HG03045 (cell line): ENCODE results near the gene AFTPH.

Experiments used
- ATAC-seq: cut with Tn5 transposase; IDR thresholded peaks from one replicate; pipeline ENCODE4 v1.9.1; 2021; ENCODE audit warnings: mild to moderate bottlenecking, moderate library complexity; ENCODE audit not compliant: unreplicated experiment

AFTPH gene

DNA sequence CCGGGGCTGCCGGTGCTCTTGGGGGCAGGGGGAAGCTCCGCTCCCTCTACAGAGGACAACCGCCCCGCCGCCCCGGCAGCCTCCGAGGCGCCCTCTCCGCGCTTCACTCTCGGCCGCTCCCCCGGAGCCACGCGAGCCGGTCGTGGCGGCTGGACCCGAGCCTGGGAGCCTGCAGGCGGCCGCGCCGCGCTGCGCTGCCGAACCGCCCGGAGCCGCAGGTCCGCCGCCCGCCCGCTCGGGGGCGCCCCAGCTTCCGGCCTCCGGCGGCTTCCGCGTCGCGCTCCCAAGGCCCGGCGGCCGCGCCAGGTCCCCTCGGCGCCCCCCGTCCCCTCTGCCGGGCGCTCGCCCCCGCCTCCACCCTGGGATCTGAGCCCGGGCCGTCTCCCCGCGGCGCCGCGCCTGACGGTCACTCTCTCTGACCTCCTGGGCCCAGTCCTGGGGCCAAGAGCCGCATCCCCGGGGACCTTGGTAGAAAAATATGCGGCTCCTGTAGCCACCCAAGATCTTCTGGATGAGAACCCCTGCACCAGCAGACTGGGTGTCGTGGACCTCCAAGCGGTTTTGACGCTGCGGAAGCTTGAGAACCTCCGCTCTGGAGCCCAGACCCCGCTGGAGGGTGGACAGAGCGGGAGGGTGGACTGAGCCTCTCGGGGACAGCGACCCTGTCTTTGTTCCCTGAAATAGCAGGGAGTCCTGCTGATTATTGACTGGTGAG lies 85.3 kb downstream of the AFTPH start:
- peak; percentile 38 for ATAC-seq

DNA sequence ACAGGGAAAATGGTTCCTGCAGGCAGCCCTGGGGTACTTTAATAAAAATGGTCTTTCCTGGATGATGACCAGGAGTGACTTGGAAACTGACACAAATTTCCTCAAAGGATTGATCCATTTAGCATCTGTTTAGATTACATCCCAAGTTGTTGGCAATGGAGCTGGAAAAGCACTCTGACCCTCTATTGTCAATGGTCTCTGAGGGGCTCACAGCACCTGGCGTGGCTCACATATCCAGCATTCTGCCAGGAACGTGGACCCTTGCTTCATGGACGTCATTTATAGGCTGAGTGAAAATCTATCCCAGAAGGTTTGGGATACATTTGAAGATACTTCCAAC lies 85.8 kb downstream of the AFTPH start:
- no peak for ATAC-seq

DNA sequence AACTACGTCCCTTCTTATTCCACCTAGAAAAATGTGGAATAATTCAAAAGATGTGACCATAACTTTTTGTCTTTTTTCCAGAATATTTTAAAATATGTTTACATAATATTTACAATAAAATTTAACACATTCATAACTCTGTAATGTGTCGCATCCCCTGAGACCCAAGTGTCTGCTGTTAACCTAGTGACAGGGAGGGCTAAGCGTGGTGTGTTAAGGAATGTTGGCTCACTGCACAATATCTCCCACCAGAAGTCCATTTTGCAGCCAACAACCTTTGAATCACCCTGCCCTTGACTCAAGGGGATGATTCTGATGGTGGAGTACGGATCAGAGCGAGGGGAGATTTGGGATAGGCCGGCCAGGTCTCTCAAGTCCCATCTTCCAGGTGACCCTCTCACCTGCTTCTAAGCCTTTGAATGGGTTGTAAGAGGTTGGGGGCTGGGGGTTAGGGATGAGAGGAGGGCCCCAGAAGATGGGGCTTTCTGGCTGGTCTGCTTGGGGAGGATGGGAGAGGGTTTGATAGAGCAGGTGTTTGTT lies 86.3 kb downstream of the AFTPH start:
- no peak for ATAC-seq

DNA sequence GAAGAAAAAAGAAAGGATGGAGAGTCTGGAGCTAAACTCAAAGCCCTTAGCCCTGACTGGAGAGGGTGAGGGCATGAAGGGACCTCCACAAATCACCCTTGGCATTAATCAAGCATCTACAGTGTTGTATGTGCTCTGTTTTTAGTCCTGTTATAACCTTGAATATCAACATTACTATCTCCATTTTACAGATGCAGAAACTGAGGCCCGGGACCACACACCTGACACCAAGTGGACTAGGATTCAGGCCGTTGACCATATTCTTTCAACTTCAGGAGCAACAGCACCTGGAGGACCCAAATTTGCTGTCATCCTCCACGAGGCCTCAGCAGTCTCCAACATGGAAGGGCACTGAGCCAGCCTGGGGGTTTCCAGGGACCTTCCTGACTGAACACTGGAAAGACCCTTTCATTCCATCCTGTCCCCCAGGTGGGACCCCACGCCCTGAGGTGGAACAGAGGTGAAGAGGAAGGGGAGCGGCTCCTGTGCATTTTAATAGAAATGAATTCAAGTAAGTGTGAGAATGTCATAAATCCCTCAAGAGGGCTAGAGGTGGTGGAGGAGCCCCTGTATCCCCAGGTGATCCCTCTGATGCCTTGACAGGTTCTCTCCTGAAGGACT lies 88.6 kb downstream of the AFTPH start:
- ATAC-seq: no peak

DNA sequence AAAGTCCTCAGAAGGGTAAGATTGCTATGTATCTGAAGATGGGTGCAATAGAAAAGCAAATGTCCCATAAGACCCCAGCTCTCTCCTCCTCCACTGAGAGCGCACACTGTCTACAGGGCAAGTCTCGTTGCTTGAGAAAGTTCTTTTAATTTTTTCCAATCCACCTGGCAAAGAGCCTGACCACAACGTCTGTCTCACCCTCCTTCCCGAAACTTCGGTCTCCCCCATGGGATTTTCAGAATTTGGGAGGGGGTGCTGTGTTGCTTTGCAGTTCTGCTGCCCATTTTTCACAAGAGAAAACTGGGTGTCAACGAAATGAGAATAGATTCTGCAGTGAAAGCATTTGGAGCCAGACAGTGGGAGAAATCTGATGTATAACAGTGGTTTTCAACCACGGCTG lies 89.1 kb downstream of the AFTPH start:
- no peak for ATAC-seq

DNA sequence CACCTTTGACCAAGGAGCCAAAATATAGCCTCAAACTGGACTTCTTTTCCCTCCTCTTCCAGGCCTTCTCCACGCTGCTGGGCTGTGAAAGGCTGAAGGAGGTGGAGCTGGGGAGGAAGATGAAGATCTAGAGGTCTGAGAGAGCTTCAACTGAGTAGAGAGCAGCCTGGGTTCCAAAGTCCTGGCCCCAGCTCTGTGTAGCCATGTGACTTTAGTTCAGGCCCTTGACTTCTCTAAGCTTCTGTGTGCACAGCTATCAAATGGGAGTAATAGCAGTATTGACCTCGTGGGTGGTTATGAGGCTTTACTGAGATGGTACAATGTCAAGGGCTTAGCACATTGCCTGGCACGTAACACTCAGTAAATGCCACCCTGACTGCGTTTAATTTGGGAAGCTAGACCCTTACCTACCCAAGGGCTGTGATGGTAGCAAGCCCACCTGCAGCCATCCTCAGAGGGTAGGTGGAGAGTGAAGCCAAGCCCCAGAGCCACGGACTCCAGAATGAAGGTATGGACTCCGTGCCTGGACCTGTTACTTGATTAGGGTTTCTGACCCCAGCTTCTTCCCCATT lies 91.2 kb downstream of the AFTPH start:
- ATAC-seq: no peak

DNA sequence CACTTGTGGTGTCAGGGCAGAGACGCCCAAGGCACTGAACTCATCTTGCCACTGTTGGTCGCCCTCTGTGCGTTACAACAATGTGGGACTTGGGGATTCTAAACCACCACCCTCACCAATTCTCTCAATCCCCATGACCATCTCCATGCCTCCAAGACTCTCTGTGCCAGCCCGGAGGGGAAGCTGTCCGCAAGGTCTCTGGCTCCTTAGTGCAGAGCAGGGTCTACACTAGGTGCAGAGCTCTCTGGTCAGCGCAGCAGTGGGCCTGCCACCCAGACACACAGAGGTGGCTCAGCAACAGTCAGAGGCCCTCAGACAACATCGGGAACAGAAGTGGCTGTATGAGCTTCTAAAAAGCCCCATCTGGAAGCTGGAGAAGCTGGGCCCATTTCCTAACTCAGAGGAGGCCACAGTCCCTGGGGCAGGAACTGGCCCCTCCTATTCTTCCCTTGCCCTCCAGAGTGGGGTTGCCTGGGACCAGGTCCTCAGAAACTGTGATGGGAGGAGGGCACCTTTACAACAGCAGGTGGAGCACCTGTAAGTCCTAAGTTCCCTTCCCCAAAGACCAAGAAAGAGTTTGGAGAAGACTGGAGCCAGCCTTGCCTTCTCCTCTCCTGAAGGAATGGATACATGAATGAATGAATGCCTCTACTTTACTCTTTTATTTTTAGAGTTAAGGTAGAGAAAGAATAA lies 91.9 kb downstream of the AFTPH start:
- ATAC-seq: no peak

DNA sequence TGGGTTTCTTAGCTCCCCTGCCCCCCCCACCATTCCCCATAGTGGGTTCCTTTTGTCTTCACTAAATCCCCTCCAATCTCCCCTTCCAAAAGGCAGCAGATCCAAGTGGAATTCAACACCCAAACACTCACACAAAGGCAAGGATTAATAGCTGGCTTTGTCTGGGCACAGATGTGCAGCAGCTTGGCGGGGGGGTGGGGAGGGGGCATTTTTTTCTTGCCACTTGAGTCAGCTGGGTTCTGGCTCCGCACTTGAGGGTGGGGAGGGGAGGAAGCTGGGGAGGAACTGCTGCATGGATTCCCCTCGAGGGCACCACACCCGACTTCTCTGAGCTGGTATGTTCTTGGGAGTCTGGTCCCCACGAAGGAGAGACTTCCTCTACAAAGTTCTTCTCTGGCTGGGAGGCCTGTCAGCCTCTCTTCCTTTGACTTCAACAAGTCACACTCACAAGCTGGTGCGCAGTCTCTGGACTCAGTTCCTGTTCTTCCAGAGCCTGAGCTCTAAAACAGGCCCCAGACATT lies 93.6 kb downstream of the AFTPH start:
- ATAC-seq: no peak

DNA sequence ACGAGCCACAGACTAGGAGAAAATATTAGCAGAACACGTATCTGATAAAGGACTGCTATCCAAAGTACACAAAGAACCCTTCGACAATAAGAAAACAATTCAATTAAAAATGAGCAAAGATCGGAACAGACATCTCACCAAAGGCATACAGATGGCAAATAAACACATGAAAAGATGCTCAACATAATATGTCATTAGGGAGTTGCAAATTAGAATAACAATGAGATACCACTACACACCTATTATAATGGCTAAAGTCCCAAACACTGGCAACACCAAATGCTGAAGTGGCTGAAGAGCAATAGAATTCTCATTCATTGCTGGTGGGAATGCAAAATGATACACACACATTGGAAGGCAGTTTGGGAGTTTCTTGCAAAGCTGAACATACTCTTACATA lies 96.5 kb downstream of the AFTPH start:
- no peak for ATAC-seq

DNA sequence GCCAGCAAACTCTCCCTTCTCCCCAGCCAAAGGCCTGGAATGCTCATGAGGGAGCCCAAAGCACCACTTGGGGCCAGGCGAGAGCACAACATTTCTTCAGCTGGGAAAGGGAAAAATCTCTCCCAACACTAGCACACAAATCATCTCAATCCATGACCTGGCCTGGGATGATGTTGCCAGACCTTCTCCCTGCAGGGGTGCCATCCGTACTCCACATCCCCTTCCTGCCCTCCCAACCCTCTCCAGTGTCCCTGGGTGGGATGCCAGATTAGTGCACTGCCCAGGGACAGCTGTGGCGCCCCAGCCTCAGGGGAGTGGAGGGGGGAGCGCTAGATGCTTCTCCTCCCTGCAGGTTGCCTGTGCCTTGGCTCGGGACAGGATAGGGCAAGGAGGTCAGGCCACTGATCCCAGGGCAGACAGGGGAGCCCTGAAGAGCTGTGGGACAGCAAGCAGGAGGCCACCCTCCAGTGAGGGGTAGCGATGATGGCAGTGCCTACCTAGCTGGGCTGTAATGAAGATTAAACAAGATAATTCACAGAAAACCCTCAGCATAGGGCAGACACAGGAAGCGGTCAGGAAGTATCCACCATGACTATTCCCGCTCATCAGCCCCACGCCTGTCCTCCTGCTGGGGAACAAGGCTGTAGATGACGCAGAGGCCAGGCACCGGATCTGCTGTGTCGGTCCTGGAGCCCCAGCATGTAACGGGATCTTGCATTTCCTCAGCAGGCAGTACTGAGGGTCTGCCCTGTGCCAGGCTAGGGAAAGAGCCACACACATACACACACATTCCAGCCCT lies 98.5 kb downstream of the AFTPH start:
- ATAC-seq: no peak

DNA sequence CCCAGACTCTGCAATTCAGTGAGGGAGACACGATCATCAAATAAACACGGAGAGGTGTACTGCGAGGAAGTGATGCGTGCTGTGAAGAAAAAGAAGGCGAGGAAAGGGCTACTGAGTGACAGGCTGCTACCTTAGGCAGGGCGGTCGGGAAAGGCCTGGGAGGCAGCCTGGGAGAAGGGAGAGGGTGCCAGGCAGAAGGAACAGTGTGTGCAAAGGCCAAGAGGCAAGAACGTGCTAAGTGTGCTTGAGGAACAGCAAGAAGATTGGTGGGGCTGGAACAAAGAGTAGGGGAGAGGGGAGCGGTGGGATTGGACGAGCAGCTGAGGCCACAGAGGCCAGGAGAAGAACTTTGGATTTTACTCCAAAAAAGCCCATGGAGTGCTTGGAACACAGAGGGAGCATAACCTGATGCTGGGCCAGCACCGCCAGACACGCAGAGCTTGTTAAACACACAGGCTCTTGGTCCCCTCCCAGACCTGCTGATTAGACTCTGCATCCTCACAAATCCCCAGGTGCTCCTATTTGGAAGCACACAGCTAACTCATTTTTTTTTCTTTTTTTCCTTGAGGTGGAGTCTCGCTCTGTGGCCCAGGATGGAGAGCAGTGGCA lies 99.2 kb downstream of the AFTPH start:
- ATAC-seq: no peak

DNA sequence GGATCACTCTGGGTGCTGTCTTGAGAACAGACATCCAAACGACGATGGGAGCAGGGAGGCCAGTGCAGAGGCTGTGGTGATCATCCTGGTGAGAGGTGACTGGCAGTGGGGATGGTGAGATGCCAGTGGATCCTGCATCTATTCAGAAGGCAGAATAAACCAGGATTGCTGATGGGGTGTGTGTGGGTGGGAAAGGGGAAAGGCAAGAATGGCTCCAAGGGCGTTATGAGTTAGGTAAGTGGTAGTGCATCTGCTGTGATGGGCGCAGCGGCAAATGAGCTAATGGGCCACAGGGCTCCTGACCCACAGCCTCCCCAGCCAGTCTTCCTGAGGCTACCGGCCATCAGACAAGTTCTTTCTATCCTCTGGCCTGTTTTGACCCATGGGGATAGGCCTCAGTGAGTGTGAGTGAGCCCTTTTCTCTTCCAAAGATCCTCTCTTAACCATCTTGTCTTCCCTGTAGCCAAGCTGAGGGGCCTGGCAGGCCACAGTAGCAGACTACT lies 100.0 kb downstream of the AFTPH start:
- no peak for ATAC-seq

DNA sequence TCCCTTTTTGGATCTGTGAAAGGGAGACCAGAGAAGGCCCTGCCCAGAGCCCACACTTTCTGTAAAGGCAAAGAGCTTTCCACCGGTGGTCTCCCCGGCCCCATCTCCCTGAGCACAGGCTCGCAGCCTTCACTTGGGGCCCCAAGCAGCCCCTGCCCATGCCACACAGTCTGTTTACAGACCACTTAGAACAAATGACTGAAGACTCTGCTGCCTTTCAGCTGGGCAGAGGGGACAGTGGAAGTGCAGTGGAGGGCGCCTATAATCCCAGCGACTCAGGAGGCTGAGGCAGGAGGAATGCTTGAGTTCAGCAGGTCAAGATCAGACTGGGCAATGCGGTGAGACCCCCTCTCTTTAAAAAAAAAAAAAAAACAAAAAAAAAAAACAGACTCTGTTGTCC lies 100.7 kb downstream of the AFTPH start:
- ATAC-seq: no peak

DNA sequence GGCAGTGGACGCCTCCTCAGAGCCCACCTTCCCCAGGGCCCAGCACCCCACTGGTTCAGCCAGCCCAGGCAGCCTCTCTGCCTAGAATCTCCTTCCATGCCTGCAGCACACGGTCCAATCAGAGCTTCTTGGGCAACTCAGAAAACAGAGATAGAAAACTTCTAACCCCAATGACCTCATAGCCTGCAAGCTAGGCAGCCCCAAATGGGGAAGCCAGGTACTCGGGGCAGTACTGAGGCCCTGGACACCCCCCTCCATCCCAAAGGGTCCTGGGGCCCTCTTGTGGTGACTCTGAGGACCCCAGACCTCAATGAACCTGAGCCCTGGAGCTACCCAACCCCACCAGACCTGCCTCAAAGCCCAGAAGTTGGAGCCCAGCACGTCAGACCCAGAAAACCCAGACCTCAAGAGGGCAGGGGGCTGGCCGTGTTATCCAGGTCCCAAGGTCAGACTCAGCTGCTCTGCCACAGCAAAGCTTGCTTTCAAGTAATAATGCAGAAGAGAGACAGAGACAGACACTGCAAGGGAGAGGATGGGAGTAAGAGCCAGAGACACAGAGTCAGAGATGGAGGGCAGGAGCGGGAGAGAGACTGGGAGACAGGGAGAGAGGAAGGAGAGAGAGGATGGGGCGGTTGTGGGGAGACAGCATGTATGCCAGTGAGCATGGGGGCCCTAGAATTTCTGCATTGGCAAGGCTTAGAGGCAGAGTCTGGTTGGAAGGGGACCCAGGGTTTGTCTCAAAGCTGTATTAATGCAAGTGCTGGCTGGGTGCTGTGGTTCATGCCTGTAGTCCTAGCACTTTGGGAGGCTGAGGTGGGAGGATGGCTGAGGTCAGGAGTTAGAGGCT lies 101.4 kb downstream of the AFTPH start:
- no peak for ATAC-seq

DNA sequence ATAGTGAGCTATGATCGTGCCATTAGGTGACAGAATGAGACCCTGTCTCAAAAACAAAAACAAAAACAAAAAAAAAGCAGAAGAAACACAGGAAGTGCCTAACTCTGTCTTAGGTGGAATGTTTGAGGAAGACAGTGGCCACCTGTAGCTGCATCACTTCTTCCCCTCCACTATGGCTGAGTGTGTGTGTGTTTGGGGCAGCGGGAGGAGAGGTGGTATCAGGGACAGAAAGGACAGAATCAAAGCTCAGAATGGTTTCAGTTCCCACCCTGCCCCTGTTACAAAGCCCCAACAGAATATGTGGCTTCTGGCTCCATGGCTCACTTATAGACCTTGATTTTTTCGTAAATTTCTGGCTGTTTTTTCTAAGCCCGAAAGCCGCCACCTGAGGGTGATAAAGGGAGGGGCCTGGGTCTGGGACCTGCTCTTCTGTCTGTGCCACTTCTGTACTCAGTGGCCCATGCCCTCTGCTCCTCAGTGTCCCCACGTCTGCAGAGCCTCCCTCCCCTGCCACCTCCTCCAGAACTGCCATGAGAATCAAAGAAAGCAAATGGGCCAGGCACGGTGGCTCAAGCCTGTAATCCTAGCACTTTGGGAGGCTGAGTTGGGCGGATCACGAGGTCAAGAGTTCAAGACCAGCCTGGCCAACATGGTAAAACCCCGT lies 102.2 kb downstream of the AFTPH start:
- ATAC-seq: no peak

DNA sequence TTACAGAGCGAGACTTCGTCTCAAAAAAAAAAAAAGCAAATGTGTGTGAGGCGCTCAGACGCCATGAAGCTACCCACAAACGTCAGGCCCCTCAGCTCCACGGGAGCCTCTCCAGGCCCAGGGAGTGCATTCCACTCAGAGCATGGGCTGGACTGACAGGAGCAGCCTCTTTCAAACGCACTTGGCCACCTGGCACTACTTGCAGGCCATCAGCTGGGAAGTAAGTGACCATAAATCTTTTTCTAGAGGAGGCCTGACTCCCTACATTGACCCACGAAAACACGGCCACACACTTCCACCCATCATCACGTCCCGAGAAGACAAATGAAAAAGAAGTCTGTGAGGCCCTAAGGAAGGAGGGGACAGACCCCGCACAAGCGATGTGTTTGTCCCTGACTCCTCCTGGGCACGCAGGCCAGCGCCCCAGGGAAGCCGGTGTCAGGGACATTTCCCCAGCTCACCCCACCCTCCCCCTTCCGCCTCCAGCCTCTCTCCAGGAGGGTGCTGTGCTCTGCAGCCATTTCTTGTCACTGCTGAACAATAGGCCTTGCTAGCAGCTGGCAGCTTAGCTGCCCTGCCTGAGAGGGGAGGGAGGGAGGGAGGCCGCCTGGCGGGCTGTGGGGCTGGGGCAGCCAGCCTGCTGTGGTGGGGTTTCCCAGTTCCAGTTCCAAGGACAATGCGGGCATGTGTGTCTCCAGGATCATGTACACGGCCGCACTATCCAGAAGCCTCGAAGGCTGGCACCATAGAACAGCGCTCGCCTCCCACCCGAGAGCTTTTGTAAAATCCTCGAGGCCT lies 103.0 kb downstream of the AFTPH start:
- ATAC-seq: no peak

DNA sequence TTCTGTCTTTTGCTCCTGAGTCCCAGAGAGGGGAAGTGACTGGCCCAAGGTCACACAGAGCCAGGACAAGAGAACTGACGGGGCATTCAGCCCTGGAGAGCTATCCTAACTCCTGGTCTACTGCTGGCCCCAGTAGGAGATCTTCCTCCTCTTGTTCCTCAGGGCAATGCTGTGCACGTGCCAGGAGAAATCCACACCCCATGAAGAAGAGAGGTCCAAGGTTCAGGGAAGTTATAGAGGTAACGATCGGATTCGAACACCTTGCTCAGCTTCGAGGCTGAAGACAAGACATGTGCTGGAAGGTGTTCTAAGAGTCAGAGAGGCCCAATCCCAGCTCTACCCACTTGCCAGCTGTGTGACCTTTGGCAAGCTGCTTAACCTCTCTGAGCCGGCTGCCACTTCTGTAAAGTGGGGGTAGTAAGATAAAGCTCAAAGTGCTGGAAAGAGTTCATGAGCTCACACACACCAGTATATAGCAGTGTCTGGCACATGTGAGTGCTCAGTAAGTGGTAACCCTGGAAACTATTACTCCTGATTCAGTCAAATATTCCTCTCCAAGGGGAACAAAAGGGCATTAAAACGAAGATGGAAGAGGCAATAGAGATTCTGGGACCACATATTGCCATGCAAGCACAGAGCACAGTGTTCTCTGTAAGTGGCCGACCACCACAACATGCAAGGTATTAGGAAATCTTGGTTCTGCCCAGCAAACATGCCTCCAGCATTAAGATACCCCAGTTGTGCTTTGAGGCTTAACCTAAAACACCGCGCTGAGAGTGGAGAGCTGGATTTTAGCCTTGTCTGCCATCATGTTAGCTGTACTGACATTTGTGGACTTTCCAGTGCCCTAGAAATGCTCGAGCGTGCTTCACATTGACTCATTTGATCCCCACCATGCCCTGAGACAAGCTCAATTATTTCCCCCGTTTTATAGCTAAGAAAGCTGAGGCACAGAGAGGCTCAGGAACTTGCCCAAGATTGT lies 104.0 kb downstream of the AFTPH start:
- no peak for ATAC-seq
